ENCODE data around the gene EIF1.

GRCh38 chr17:41658846-41659245, 29.8 kb upstream of the EIF1 start:
- TF ChIP-seq CTCF (optimal IDR thresholded peaks at IDR 0.05 in 1 of 3, IDR thresholded peaks at IDR 0.05 in 1 of 3, conservative IDR thresholded peaks at IDR 0.05 in 1 of 3; ENCODE audit: extremely low read depth in 1 of 3, insufficient read depth in 2 of 3, low read length in 3 of 3) (no peak), EZH2 (IDR thresholded peaks at IDR 0.05; ENCODE audit: low read length) (no peak)
